Measurements from ENCODE around the gene AURKAIP1. TPM values are rescaled to one million over a fixed set of nuclear protein-coding genes. Genes with fewer than 3 reads are reported as not detected.
A peak's percentile ranks its signal among the peaks of the same experiment; 100 is the strongest.
"Not testable (repeated sequence)": the region's sequence is repeated elsewhere in the genome, so short reads cannot be mapped to it uniquely, and the experiment has no call there.

Gene AURKAIP1
- total RNA-seq, 2 experiments from 2014 or later = 121 to 122 TPM

GRCh38 chr1:1417396-1417795, 42.4 kb upstream of the AURKAIP1 start:
- H3K9me3 Mint-ChIP-seq; H3K4me3 Mint-ChIP-seq; H3K36me3 Mint-ChIP-seq (ENCODE audit: low read depth); DNase-seq; H3K27me3 Mint-ChIP-seq; H3K27ac Mint-ChIP-seq; CTCF ChIA-PET; POLR2A ChIA-PET: not testable (repeated sequence)
- peaks cover 17% of the 10 kb centered on the region for H3K4me1 Mint-ChIP-seq

GRCh38 chr1:1415751-1416150, 40.7 kb upstream of the AURKAIP1 start:
- no peaks in the 10 kb centered on the region for H3K36me3 Mint-ChIP-seq (ENCODE audit: low read depth)
- no peak overlapping the region for H3K4me3 Mint-ChIP-seq
- no peak for DNase-seq
- CTCF ChIA-PET = interaction anchor here (1.2 kb wide), 1 partner anchor 89 kb away, joined by 4 read pairs; no protein-coding TSS in a partner anchor
- H3K4me1 Mint-ChIP-seq = peaks cover 17% of the 10 kb centered on the region
- POLR2A ChIA-PET = interaction anchor here (1.1 to 1.5 kb wide), 2 partner anchors 10 to 17 kb away, joined by 3 read pairs; partner anchors contain the start of gene CCNL2
- no peaks in the 10 kb centered on the region for H3K9me3 Mint-ChIP-seq
- no peak overlapping the region for H3K27ac Mint-ChIP-seq
- H3K27me3 Mint-ChIP-seq = peaks cover 2% of the 10 kb centered on the region

GRCh38 chr1:1412311-1412902, 37.4 kb upstream of the AURKAIP1 start:
- POLR2A ChIA-PET; H3K27ac Mint-ChIP-seq; H3K9me3 Mint-ChIP-seq; H3K36me3 Mint-ChIP-seq (ENCODE audit: low read depth); DNase-seq; CTCF ChIA-PET; H3K27me3 Mint-ChIP-seq; H3K4me3 Mint-ChIP-seq: not testable (repeated sequence)
- H3K4me1 Mint-ChIP-seq = peaks cover 15% of the 10 kb centered on the region

GRCh38 chr1:1411626-1412025, 36.6 kb upstream of the AURKAIP1 start:
- ChIA-PET CTCF (no interaction called here), POLR2A (interaction anchor here (1.4 kb wide), 1 partner anchor 12 kb away, joined by 5 read pairs; the partner anchor contains the start of gene CCNL2)
- no peaks in the 10 kb centered on the region for H3K27me3 Mint-ChIP-seq
- H3K4me3 Mint-ChIP-seq = no peak overlapping the region
- H3K9me3 Mint-ChIP-seq = no peaks in the 10 kb centered on the region
- DNase-seq = no peak
- H3K27ac Mint-ChIP-seq = no peak overlapping the region
- H3K36me3 Mint-ChIP-seq (ENCODE audit: low read depth) = peaks cover 10% of the 10 kb centered on the region
- peaks cover 18% of the 10 kb centered on the region for H3K4me1 Mint-ChIP-seq

GRCh38 chr1:1410238-1410637, 35.2 kb upstream of the AURKAIP1 start:
- POLR2A ChIA-PET = interaction anchor here (1.4 kb wide), 2 partner anchors 11 kb away, joined by 4 to 5 read pairs; partner anchors contain the start of gene CCNL2

GRCh38 chr1:1407636-1408318, 32.8 kb upstream of the AURKAIP1 start:
- H3K27me3 Mint-ChIP-seq = no peaks in the 10 kb centered on the region
- H3K36me3 Mint-ChIP-seq (ENCODE audit: low read depth) = peaks cover 35% of the 10 kb centered on the region

More at GRCh38 chr1:1410238-1410637, 35.2 kb upstream of the AURKAIP1 start:
- H3K27me3 Mint-ChIP-seq, CTCF ChIA-PET, H3K9me3 Mint-ChIP-seq, H3K4me3 Mint-ChIP-seq, DNase-seq, H3K27ac Mint-ChIP-seq: not testable (repeated sequence)
- Mint-ChIP-seq H3K4me1 (peaks cover 32% of the 10 kb centered on the region), H3K36me3 (ENCODE audit: low read depth) (peaks cover 23% of the 10 kb centered on the region)

GRCh38 chr1:1406821-1407635, 32.0 kb upstream of the AURKAIP1 start, which contains the start of gene MRPL20:
Gene MRPL20, minus strand, starts transcription at chr1:1407293. Its CDS starts 76 bp downstream, at chr1:1407217.
- ChIA-PET CTCF (interaction anchor here (1.3 to 2.2 kb wide), 2 partner anchors 8 to 98 kb away, joined by 8 to 11 read pairs; partner anchors contain the start of gene CCNL2), POLR2A (interaction anchor here (0.6 to 3.8 kb wide), 14 partner anchors 8 to 321 kb away, joined by 3 to 41 read pairs (median 4); partner anchors contain the start of genes ANKRD65, ATAD3A, AURKAIP1 and CCNL2)
- peak within 1 kb of the TSS; percentile 91 for H3K4me3 Mint-ChIP-seq
- no peaks in the 10 kb centered on the region for H3K27me3 Mint-ChIP-seq
- peaks cover 46% of the 10 kb centered on the region for H3K4me1 Mint-ChIP-seq
- peak; percentile 97 for DNase-seq
- peak within 1 kb of the TSS; percentile 91 for H3K27ac Mint-ChIP-seq
- peaks cover 41% of the 10 kb centered on the region for H3K36me3 Mint-ChIP-seq (ENCODE audit: low read depth)
- H3K9me3 Mint-ChIP-seq = no peaks in the 10 kb centered on the region

More at GRCh38 chr1:1407636-1408318, 32.8 kb upstream of the AURKAIP1 start:
- Mint-ChIP-seq H3K9me3 (no peaks in the 10 kb centered on the region), H3K27ac (peak overlapping the region; percentile 80), H3K4me3 (peak overlapping the region; percentile 91), H3K4me1 (peaks cover 42% of the 10 kb centered on the region)
- DNase-seq = peak; percentile 34
- ChIA-PET CTCF (interaction anchor here (1.3 to 2.2 kb wide), 4 partner anchors 9 to 97 kb away, joined by 3 to 11 read pairs (median 6); partner anchors contain the start of gene CCNL2), POLR2A (interaction anchor here (0.8 to 3.8 kb wide), 11 partner anchors 9 to 320 kb away, joined by 3 to 41 read pairs (median 4); partner anchors contain the start of genes ANKRD65, ATAD3A, AURKAIP1 and CCNL2)

- H3K27me3 Mint-ChIP-seq = no peaks in the 10 kb centered on the region
- ChIA-PET CTCF (interaction anchor here (0.7 to 2.2 kb wide), 3 partner anchors 7 to 31 kb away, joined by 3 to 11 read pairs (median 3); partner anchors contain the start of genes AURKAIP1 and CCNL2), POLR2A (interaction anchor here (0.6 to 3.8 kb wide), 11 partner anchors 7 to 393 kb away, joined by 3 to 41 read pairs (median 4); partner anchors contain the start of genes ATAD3A, AURKAIP1, CCNL2 and CDK11A)
- H3K4me3 Mint-ChIP-seq = peak overlapping the region; percentile 91
- H3K27ac Mint-ChIP-seq = peak overlapping the region; percentile 91
- peaks cover 52% of the 10 kb centered on the region for H3K4me1 Mint-ChIP-seq
- H3K36me3 Mint-ChIP-seq (ENCODE audit: low read depth) = peaks cover 48% of the 10 kb centered on the region
- no peak for DNase-seq
- no peaks in the 10 kb centered on the region for H3K9me3 Mint-ChIP-seq
These were observed 31.3 kb upstream of the AURKAIP1 start for GRCh38 chr1:1406101-1406820.

- peaks cover 65% of the 10 kb centered on the region for H3K4me1 Mint-ChIP-seq
- H3K27me3 Mint-ChIP-seq = no peaks in the 10 kb centered on the region
- ChIA-PET POLR2A (interaction anchor here (0.6 kb wide), 1 partner anchor 162 kb away, joined by 3 read pairs; no protein-coding TSS in a partner anchor), CTCF (no interaction called here)
- peaks cover 62% of the 10 kb centered on the region for H3K36me3 Mint-ChIP-seq (ENCODE audit: low read depth)
- no peaks in the 10 kb centered on the region for H3K9me3 Mint-ChIP-seq
- no peak for DNase-seq
- no peak overlapping the region for H3K27ac Mint-ChIP-seq
- H3K4me3 Mint-ChIP-seq = no peak overlapping the region
These were observed 28.6 kb upstream of the AURKAIP1 start for GRCh38 chr1:1403653-1404052.

- Mint-ChIP-seq H3K4me1 (peaks cover 63% of the 10 kb centered on the region), H3K36me3 (ENCODE audit: low read depth) (peaks cover 67% of the 10 kb centered on the region)
- H3K27me3 Mint-ChIP-seq, H3K9me3 Mint-ChIP-seq, H3K4me3 Mint-ChIP-seq, H3K27ac Mint-ChIP-seq, DNase-seq: not testable (repeated sequence)
- ChIA-PET CTCF (interaction anchor here (1.0 kb wide), 2 partner anchors 12 to 102 kb away, joined by 3 read pairs; no protein-coding TSS in a partner anchor), POLR2A (interaction anchor here (1.3 kb wide), 1 partner anchor 31 kb away, joined by 3 read pairs; no protein-coding TSS in a partner anchor)
These were observed 27.9 kb upstream of the AURKAIP1 start for GRCh38 chr1:1402901-1403392.

- CTCF ChIA-PET = interaction anchor here (1.0 to 1.9 kb wide), 3 partner anchors 11 to 102 kb away, joined by 3 to 4 read pairs (median 3); no protein-coding TSS in a partner anchor
- Mint-ChIP-seq H3K4me1 (peaks cover 66% of the 10 kb centered on the region), H3K27ac (peak overlapping the region; percentile 52), H3K36me3 (ENCODE audit: low read depth) (peaks cover 74% of the 10 kb centered on the region), H3K4me3 (peak overlapping the region; percentile 44), H3K27me3 (no peaks in the 10 kb centered on the region), H3K9me3 (no peaks in the 10 kb centered on the region)
- POLR2A ChIA-PET = interaction anchor here (1.1 to 1.5 kb wide), 3 partner anchors 24 to 30 kb away, joined by 3 to 7 read pairs (median 4); partner anchors contain the start of gene AURKAIP1
- DNase-seq = peak; percentile 38
These were observed 27.3 kb upstream of the AURKAIP1 start for GRCh38 chr1:1402072-1402900.
